SK-N-SH (cell line): ENCODE results near the gene NUP88. TPM values are rescaled to one million over a fixed set of nuclear protein-coding genes. Genes with fewer than 3 reads are reported as not detected.

Source experiments
- CTCF ChIA-PET: fragments of 300-600, 350-600 bp; formaldehyde crosslinking; extraction: SDS; loops from one replicate; lab custom pipeline; 2021; lab: Yijun Ruan, JAX
- POLR2A ChIA-PET: fragments of 350-600 bp; sonication (Branson Sonifier 250); formaldehyde crosslinking; extraction: SDS; loops from one replicate; lab custom pipeline; 2020; ENCODE audit warnings: antibody characterized with exemption, inconsistent platforms; lab: Yijun Ruan, JAX
- DNase-seq: peaks from one replicate; pipeline ENCODE4 v3.0.0; 2012
- H2AFZ ChIP-seq: fragments of 200-600 bp; sonication (generic); 2 replicates; pipeline ENCODE4 v1.8.1; 2016; ENCODE audit warnings: antibody characterized with exemption, mild to moderate bottlenecking, low read depth
- H3F3A ChIP-seq: fragments of 200-600 bp; sonication (generic); replicated peaks from 2 replicates; pipeline ENCODE3; 2016; ENCODE audit warnings: antibody characterized with exemption, mild to moderate bottlenecking; ENCODE audit not compliant: insufficient read depth
- H3K27ac ChIP-seq, 2 experiments: fragments of 200-500 bp in 1 of 2; fragments of 200-600 bp in 1 of 2; sonication (Bioruptor generic) in 1 of 2; sonication (generic), shearing (Covaris generic) in 1 of 2; 2 replicates each; pipeline versions ENCODE4 v1.5.1 to v1.6.1; 2014 to 2016; ENCODE audit warnings: low read depth in 2 of 2, inconsistent platforms in 1 of 2, low read length in 1 of 2, mild to moderate bottlenecking in 1 of 2, mixed read lengths in 1 of 2
- H3K27me3 ChIP-seq: fragments of 200-600 bp; sonication (generic), shearing (Covaris generic); 2 replicates; pipeline ENCODE4 v1.6.1; 2016; ENCODE audit warnings: mixed run types; ENCODE audit not compliant: insufficient read depth
- H3K36me3 ChIP-seq, 2 experiments: fragments of 200-500 bp in 1 of 2; fragments of 200-600 bp in 1 of 2; sonication (Bioruptor generic) in 1 of 2; sonication (generic) in 1 of 2; replicated peaks in 1 of 2; 2 replicates each; pipeline versions ENCODE3 to v1.5.1; 2014 to 2016; ENCODE audit warnings: low read length in 1 of 2, mild to moderate bottlenecking in 1 of 2; ENCODE audit not compliant: insufficient read depth in 2 of 2, control insufficient read depth in 1 of 2
- H3K4me1 ChIP-seq, 2 experiments: fragments of 200-500 bp in 1 of 2; fragments of 200-600 bp in 1 of 2; sonication (Bioruptor generic) in 1 of 2; sonication (generic), shearing (Covaris generic) in 1 of 2; 2 replicates each; pipeline versions ENCODE4 v1.5.1 to v1.6.1; 2014 to 2016; ENCODE audit warnings: low read depth in 1 of 2, low read length in 1 of 2, mixed run types in 1 of 2; ENCODE audit not compliant: insufficient read depth in 2 of 2, control insufficient read depth in 1 of 2
- H3K4me2 ChIP-seq: fragments of 200-600 bp; sonication (generic), shearing (Covaris generic); 2 replicates; pipeline ENCODE4 v1.6.1; 2017; ENCODE audit warnings: mixed run types
- H3K4me3 ChIP-seq, 2 experiments: fragments of 200-500 bp in 1 of 2; fragments of 200-600 bp in 1 of 2; sonication (Bioruptor generic) in 1 of 2; sonication (generic), shearing (Covaris generic) in 1 of 2; 2 replicates each; pipeline versions ENCODE4 v1.5.1 to v1.8.1; 2014 to 2016; ENCODE audit warnings: low read depth in 2 of 2, inconsistent platforms in 1 of 2, low read length in 1 of 2, mild to moderate bottlenecking in 1 of 2, mixed read lengths in 1 of 2, moderate library complexity in 1 of 2
- H3K79me2 ChIP-seq: fragments of 200-600 bp; sonication (generic); 2 replicates; pipeline ENCODE4 v1.8.1; 2017; ENCODE audit warnings: mild to moderate bottlenecking; ENCODE audit not compliant: insufficient read depth
- H3K9ac ChIP-seq: fragments of 200-600 bp; sonication (generic); 2 replicates; pipeline ENCODE4 v1.6.1; 2017; ENCODE audit warnings: mixed run types
- H3K9me2 ChIP-seq: fragments of 200-600 bp; sonication (generic); 2 replicates; pipeline ENCODE4 v1.6.1; 2017; ENCODE audit warnings: mixed run types
- H3K9me3 ChIP-seq: fragments of 200-600 bp; sonication (generic); 2 replicates; pipeline ENCODE4 v1.6.1; 2017; ENCODE audit warnings: mixed run types, mild to moderate bottlenecking, moderate library complexity
- H4K20me1 ChIP-seq: fragments of 200-600 bp; sonication (generic); 2 replicates; pipeline ENCODE4 v1.6.1; 2017; ENCODE audit warnings: mild to moderate bottlenecking, mixed run types; ENCODE audit not compliant: insufficient read depth
- CTCF ChIP-seq: fragments of 200-600 bp; sonication (generic); IDR thresholded peaks from 2 replicates; pipeline ENCODE4 v1.6.1; 2017; ENCODE audit warnings: antibody characterized with exemption, mild to moderate bottlenecking, moderate library complexity
- FOSL2 ChIP-seq: IDR thresholded peaks from 2 replicates; pipeline ENCODE4 v1.4.0; 2012; ENCODE audit warnings: low read depth, mild to moderate bottlenecking, moderate library complexity, borderline replicate concordance
- FOXJ3 ChIP-seq: sonication (generic); formaldehyde crosslinking; IDR thresholded peaks from 2 replicates; pipeline ENCODE4 v1.5.1; 2020; ENCODE audit warnings: mild to moderate bottlenecking, missing genetic modification reagents
- FOXM1 ChIP-seq: IDR thresholded peaks from 2 replicates; pipeline ENCODE4 v1.4.0; 2012; ENCODE audit warnings: low read depth, mild to moderate bottlenecking
- IRF3 ChIP-seq: fragments of 150-350 bp; IDR thresholded peaks from 2 replicates; pipeline ENCODE4 v1.6.1; 2016; ENCODE audit warnings: mild to moderate bottlenecking, low read depth, low read length
- JUND ChIP-seq: IDR thresholded peaks from 2 replicates; pipeline ENCODE4 v1.4.0; 2012
- NFIC ChIP-seq: IDR thresholded peaks from 2 replicates; pipeline ENCODE4 v1.4.0; 2012; ENCODE audit warnings: borderline replicate concordance
- PBX3 ChIP-seq: IDR thresholded peaks from 2 replicates; pipeline ENCODE4; 2012
- POLR2AphosphoS5 ChIP-seq: IDR thresholded peaks from 2 replicates; pipeline ENCODE4 v1.6.1; 2012; ENCODE audit warnings: low read depth, low read length
- RXRA ChIP-seq: IDR thresholded peaks from 2 replicates; pipeline ENCODE4 v1.4.0; 2012; ENCODE audit warnings: low read depth, mild to moderate bottlenecking, borderline replicate concordance
- SIN3A ChIP-seq: IDR thresholded peaks from 2 replicates; pipeline ENCODE4 v1.6.1; 2012; ENCODE audit warnings: low read depth, mild to moderate bottlenecking, low read length, moderate library complexity, borderline replicate concordance
- SMC3 ChIP-seq: IDR thresholded peaks from 2 replicates; pipeline ENCODE4 v1.6.1; 2012; ENCODE audit warnings: low read depth, low read length, improper control_type of control experiment
- TEAD4 ChIP-seq: IDR thresholded peaks from 2 replicates; pipeline ENCODE4 v1.4.0; 2012; ENCODE audit warnings: mild to moderate bottlenecking, borderline replicate concordance; ENCODE audit not compliant: insufficient read depth
- USF1 ChIP-seq: IDR thresholded peaks from 2 replicates; pipeline ENCODE4 v1.4.0; 2012; ENCODE audit warnings: low read depth, borderline replicate concordance
- YY1 ChIP-seq: IDR thresholded peaks from 2 replicates; pipeline ENCODE4 v1.4.0; 2012; ENCODE audit warnings: low read depth, mild to moderate bottlenecking
- whole genome bisulfite sequencing: methylation state at CpG from one replicate; pipeline ENCODE4 v1.1.6; 2017; ENCODE audit warnings: low lambda C conversion rate; 5-methylcytosine and 5-hydroxymethylcytosine counted together
- polyA plus RNA-seq, 3 experiments: library from polyadenylated mRNA; depleted of rRNA; stranded (reverse); fragments of >200 nt; gene quantifications; 2 replicates each; pipeline ENCODE4 v1.2.3, GENCODE V29; 2012

The NUP88 gene
- polyA plus RNA-seq, 1 of the 3 experiments (the other 2 are of a cell fraction): 54.1 TPM

GRCh38 chr17:5424909-5425308, 5.4 kb upstream of the NUP88 start:
- ChIA-PET POLR2A (no interaction called here), CTCF (interaction anchor here (9.4 kb wide), 1 partner anchor 14 kb away, joined by 84 read pairs; the partner anchor contains the start of gene C1QBP)
- Histone ChIP-seq H3F3A (no peaks in the 10 kb centered on the region), H3K9ac (no peak overlapping the region), H3K9me3 (no peaks in the 10 kb centered on the region), H2AFZ (no peak overlapping the region), H4K20me1 (no peaks in the 10 kb centered on the region), H3K27ac (no peak overlapping the region), H3K4me3 (no peak overlapping the region), H3K4me2 (no peak overlapping the region), H3K4me1 (peaks cover 6 to 16% of the 10 kb centered on the region in 2 experiments), H3K36me3 (peaks cover 72 to 73% of the 10 kb centered on the region in 2 experiments), H3K79me2 (peaks cover 39% of the 10 kb centered on the region), H3K27me3 (no peaks in the 10 kb centered on the region), H3K9me2 (no peaks in the 10 kb centered on the region)
- DNase-seq: no peak
- TF ChIP-seq TEAD4 (no peak), FOXJ3 (CRISPR knock-in tag) (no peak), SMC3 (no peak), FOXM1 (no peak), RXRA (no peak), IRF3 (no peak), YY1 (no peak), SIN3A (no peak), POLR2AphosphoS5 (no peak), NFIC (no peak)
- WGBS: 100% methylated on average over 1 of the region's 1 CpG

GRCh38 chr17:5422505-5422904, 3.0 kb upstream of the NUP88 start:
- H3K9me3 ChIP-seq: no peaks in the 10 kb centered on the region
- no peaks in the 10 kb centered on the region for H4K20me1 ChIP-seq
- no peak overlapping the region for H3K4me3 ChIP-seq
- H3K9me2 ChIP-seq: no peaks in the 10 kb centered on the region
- peaks cover 50 to 62% of the 10 kb centered on the region in 2 experiments for H3K36me3 ChIP-seq
- peaks cover 57% of the 10 kb centered on the region for H3K79me2 ChIP-seq
- 53% methylated on average over 2 of the region's 2 CpGs for WGBS
- DNase-seq: no peak
- no peak overlapping the region; the same call in 1 of the 2 replicates for H2AFZ ChIP-seq
- H3K4me1 ChIP-seq: peaks cover 6 to 16% of the 10 kb centered on the region in 2 experiments
- H3F3A ChIP-seq: peaks cover 7% of the 10 kb centered on the region
- no peaks in the 10 kb centered on the region for H3K27me3 ChIP-seq
- ChIA-PET CTCF (interaction anchor here (9.4 kb wide), 1 partner anchor 16 kb away, joined by 84 read pairs; the partner anchor contains the start of gene C1QBP), POLR2A (no interaction called here)
- no peak for TF ChIP-seq USF1
- no peak for TF ChIP-seq FOXM1
- peak; percentile 58 for TF ChIP-seq JUND
- peak; percentile 53 for TF ChIP-seq PBX3
- TF ChIP-seq CTCF: peak; percentile 33; the same call in 1 of the 2 replicates
- peak; percentile 87 for TF ChIP-seq FOSL2
- H3K4me2 ChIP-seq: 0 out of 2 replicates have a peak overlapping the region, but pooled peaks have one; percentile 2
- H3K9ac ChIP-seq: no peak overlapping the region
- H3K27ac ChIP-seq: no peak overlapping the region
